Stimulated activated CD8-positive, alpha-beta memory T cell treated with anti-CD3 and anti-CD28 coated beads, Interleukin-2, amount 100 ng/mL, for 1 hour (primary cell): ENCODE data around the gene ATG101.

ENCODE experiments used
- DNase-seq, 2 donors: peaks; one replicate each; pipeline ENCODE4 v3.0.0-alpha.2; 2020; ENCODE audit warnings: low read depth in 2 of 2

The ATG101 gene

GRCh38 chr12:52057638-52058576 is 11.9 kb upstream of the ATG101 start:
- no peak for DNase-seq

- peak in 1 of 2 donors; percentile 36 for DNase-seq
Observed at GRCh38 chr12:52058631-52059361, 11.0 kb upstream of the ATG101 start.

GRCh38 chr12:52059582-52060497 is 9.9 kb upstream of the ATG101 start:
- peak in 1 of 2 donors; percentile 57 for DNase-seq

- DNase-seq = peak in 1 of 2 donors; percentile 42
Observed at GRCh38 chr12:52060498-52061177, 9.1 kb upstream of the ATG101 start.

- DNase-seq = no peak
Observed at GRCh38 chr12:52061470-52062166, 8.2 kb upstream of the ATG101 start.

GRCh38 chr12:52062167-52063081 is 7.4 kb upstream of the ATG101 start:
- no peak for DNase-seq

- no peak for DNase-seq
Observed at GRCh38 chr12:52063082-52063924, 6.5 kb upstream of the ATG101 start.

GRCh38 chr12:52063981-52064649 is 5.7 kb upstream of the ATG101 start:
- no peak for DNase-seq

- DNase-seq = no peak
Observed at GRCh38 chr12:52066346-52067080, 3.3 kb upstream of the ATG101 start.

- no peak for DNase-seq
Observed at GRCh38 chr12:52067081-52067374, 2.8 kb upstream of the ATG101 start.

- DNase-seq = no peak
Observed at GRCh38 chr12:52070185-52070925, 577 bp downstream of the ATG101 start.

GRCh38 chr12:52073531-52074381 is 4.0 kb downstream of the ATG101 start:
- no peak for DNase-seq

GRCh38 chr12:52074971-52075724 is 5.4 kb downstream of the ATG101 start:
- no peak for DNase-seq

- DNase-seq = no peak
Observed at GRCh38 chr12:52076811-52077210, 7.0 kb downstream of the ATG101 start.

GRCh38 chr12:52078276-52078675 is 8.5 kb downstream of the ATG101 start:
- no peak for DNase-seq
